A204.1 (cell line): ENCODE measurements around the gene RFTN1.

Source experiments
- FAIRE-seq: peaks from 2 replicates; lab custom pipeline; 2012; peaks lifted over from hg19 to GRCh38; lab: Jason Lieb, UNC

Gene RFTN1

DNA sequence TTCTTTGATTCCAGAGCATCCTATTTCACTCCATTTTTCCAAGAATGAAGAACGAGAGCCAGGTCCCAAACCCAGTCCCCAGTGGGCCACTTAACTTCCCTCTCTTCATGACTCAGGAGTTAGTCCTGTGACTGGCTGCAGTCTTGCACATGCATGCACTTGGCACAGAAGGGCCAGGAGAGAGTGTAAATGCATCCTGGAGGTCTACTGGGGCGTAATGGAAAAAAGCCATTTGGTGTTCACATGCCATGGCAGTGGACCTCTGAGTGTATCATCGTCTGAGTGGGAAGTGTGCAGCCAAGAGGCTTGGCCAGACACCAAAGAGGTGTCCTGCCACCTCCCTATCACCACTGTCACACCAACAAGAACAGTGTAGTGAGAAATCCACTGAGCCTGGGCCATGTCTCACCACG lies 15.1 kb upstream of the RFTN1 start:
- FAIRE-seq, result no peak

DNA sequence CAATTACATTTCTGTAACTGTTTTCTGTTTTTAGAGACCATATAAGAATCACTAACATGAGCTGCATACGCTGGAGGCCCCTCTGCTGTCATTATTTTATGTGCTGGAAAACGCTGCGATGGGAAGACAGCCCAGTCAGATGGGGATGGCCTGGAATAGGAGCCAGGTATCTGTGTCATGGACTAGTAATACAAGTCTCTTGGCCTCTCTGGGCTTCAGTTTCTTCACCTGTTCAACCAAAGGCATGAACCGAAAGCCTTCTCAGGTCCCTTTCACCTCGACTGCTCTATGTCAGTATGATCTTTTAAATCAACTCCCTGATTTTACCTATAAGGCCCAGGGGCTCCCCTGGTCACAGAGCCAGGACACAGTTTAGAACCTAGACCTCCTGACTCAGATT lies 14.6 kb upstream of the RFTN1 start:
- no peak for FAIRE-seq

DNA sequence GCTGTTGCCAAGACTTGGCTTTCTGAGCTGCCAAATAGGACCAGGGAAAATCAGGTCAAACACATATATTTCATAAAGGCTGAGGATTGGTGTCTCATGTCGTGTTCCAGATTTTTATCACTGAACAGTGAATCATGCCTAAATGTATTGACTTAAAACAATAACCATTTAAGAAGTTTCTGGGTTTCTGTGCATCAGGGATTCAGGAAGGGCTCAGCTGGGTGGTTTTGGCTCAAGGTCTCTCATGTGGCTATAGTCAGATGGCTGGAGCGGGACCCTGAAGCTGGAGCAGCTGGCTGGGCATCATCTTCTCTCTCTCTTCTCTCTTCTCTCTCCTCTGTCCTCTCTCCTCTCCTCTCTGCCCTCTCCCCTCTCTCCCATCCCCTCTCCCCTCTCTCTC lies 10.7 kb upstream of the RFTN1 start:
- FAIRE-seq, result no peak

DNA sequence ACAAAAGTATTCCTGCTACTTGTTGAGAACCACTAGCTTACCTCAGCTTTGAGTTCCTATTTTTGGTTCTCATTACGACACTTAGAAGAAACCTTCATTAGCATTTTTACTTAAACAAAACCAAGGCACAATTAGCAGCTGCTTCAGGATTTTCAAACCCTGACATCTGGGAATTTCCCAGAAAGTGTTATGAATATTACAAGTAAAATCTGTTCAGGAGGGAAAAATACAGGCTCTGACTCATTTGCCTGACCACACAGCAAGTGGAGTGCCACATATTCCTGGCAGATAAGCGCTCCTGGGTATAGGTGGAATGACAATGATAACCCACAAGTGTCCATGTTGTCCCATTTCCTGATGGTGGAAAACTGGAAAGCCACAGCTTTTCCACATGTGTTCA lies 10.3 kb upstream of the RFTN1 start:
- no peak for FAIRE-seq

DNA sequence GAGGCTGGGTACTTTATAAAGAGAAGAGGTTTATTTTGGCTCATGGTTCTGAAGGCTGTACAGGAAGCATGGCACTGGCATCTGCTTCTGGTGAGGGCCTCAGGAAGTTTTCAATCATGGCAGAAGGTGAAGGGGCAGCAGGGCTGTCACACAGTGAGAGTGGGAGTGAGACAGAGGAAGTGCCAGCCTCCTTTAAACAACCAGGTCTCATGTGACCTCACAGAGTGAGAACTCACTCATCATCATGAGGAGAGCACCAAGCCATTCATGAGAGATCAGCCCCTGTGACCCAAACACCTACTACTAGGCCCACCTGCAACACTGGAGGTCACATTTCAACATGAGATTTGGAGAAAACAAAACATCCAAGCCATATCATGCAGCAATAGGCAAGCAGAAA lies 9.3 kb upstream of the RFTN1 start:
- no peak for FAIRE-seq

DNA sequence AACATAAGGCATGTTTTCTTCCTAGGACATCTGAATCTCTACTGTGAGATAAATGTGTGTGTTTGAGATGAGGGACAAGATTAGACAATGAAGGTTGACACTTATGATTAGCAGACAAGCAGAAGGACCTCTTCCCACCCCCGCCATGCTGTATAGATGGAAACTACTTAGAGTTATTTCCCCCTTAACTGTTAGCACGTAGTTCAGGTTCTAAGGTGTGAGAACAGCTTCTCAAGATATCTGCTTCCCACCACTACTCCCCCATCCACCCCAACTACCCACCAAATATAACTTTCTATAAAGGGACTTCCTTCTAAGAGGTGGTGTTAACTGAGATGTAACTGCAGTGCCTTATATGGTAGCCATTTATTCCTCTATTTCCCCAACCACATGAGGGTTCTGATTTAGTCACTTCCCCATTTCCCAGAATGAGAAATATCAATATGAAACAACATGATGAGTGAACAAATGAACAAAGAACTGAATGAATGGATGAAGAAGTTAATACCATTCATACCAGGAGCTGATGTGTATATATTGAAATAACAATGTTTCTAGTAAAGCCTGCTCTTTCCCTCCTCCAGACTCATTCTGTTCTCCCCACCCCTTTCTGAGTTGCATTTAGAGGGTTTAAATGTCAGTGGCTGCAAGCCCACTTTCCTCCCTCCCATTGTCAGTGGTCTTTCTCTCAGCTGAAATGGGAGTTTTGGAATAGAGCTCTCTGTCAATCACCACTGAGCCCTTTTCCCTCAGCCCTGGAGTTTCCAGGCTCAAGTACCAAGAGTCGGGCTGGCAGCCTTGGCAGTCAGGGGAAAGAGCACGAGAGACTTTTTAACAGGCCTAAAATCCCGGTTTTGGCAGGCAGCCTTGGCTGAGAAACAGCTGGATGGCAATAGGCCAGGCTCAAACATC lies 7.7 kb upstream of the RFTN1 start:
- FAIRE-seq, result no peak

DNA sequence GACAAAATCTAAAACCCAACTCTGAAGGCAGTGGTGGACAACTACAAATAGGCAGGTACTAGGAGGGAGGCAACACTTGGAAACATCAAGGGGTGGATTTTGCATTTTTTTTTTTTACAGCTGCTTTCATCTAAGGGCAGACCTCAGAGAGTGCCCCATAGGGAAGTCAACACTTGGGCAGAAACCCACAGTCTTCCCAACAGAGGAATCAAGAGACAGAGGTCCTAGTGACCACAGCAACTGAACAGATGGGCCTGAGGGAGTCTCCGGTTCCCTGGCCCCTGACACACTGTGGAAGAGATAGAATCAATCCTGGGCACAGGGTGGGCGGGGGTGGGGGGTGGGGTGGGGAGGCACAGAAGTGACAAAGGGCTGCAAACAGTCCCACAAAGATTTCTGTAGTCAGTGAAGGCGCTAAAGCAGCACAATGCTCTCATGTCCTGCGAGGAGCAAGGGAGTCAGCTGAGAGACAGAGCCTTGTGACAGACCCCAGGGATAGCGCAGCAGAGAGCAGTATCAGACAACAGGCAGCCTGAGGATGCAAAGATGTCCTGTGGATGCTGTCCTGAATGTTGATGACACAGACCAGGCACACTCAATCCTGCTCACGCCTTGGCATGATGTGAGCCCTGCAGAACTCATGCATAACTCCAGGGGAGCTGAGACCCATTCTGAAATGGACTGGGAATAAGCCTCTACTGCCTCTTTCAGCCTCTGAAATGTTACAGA lies 6.9 kb upstream of the RFTN1 start:
- no peak for FAIRE-seq

DNA sequence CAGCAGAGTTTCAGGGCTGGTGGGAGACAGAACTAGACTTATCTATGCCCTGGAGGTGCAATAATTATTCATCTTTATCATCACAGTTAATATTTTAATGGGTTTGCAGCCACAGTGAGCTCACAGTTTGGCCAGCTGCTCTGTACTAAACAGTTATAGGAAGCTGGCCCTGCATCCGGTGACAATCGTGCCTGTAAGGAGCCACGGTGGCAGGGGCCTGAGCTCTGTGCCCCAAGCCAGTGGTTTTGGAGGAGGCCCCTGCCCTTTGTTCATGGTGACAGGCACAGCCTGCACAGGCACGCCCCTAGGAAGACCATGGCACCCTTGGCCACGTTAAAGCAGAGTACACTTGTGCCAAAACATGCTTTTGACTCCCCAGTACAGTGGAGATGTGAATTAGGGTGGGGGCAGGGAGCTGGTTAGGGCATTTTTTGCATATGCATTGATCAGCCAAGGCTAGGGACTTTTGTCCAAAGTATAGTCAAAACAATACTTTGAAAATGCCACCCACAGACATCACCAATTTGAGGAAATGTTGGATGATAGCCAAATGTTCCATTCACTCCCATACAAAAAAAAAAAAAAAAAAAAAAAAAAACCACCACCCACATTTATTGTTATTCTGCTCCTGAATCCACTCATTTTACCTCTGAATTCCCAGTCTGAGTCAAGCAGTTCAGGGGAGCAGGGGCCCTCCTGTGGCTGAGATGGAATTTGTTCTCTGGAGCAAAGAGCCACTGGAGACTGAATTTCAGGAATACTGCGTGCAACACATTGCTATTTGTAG lies 3.4 kb upstream of the RFTN1 start:
- no peak for FAIRE-seq

DNA sequence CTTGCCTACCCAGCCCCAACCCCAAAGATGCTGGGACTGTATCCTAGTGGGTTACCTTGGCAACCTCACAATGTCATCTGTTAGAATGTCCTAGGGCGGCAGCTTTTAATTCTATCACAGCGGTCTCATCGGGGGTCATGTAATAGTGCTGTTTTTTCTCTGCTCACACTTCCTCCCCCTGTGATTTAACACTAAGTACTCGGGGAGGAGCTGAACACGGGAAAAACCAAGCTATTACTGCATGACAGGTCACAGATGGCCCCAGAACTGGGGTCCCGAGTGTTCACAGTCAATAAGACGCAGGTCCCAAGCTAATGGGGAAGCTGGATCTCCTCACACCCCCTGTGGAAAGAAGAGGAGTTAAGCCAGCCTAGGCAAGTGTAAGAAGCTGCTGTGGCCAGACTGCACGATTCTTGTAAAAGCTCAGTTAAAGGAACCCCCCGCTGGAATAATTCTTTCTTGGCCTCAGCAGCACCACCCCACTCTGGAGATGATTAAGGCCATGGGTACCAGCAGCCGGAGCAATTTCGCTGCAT lies 2.5 kb upstream of the RFTN1 start:
- FAIRE-seq, result no peak

DNA sequence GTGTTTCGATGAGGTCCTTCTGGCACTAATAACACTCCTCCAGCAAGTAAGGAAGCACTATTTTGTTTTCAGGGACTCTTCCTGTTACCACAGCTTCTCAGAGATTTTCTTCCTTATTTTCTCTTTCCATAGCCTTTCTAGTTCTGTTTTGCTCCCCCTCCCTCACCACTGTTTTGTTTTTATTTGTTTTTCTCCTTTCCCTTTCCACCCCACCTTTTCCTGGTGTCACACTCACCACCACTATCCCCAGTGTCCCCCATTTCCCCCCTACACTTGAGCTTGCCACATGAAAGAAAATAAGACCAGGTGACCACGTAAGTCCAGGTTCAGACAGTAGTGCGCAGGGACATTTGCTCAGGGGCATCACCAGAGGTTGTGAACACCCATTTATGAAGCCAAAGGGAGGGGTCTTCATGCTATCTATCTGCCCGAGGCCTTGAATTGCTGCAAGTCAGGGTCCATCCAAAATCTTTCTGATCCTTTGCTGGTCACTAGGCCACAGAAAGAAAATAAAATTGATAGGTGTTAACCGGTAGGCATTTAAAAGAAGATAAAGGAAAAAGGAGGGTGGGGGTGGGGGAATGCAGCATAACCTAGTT lies 1.4 kb upstream of the RFTN1 start:
- no peak for FAIRE-seq

DNA sequence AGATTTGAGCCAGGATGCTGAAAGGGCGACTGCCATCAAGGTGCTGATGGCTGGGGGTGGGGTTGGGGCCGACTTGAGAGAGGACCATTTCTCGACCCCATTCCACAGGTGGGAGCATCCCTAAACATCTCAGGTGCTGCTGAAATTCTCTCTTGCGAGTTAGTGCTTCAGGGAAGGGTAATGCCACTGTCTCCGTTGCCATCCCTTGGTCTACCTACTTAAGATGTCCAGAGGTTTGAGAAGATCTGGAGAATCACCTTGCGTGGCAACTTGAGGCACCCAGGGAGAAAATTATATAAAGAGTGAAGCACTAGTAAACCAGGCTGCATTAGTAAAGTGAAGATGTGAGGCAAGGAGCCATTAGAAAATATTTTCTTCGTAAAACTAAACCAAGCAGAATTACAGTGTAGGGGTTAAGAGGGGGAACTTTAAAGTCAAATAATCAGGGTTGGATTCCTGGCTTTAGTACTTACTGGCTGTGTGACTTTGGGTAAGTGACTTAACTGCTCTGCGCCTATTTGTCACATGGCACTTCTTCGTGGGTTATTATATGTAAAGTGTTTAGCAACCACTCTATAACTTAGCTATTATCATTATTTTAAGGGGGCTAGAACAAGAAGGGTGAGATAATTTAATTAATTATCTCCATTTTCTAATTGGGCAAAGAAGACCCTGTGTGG lies 662 bp upstream of the RFTN1 start:
- no peak for FAIRE-seq

DNA sequence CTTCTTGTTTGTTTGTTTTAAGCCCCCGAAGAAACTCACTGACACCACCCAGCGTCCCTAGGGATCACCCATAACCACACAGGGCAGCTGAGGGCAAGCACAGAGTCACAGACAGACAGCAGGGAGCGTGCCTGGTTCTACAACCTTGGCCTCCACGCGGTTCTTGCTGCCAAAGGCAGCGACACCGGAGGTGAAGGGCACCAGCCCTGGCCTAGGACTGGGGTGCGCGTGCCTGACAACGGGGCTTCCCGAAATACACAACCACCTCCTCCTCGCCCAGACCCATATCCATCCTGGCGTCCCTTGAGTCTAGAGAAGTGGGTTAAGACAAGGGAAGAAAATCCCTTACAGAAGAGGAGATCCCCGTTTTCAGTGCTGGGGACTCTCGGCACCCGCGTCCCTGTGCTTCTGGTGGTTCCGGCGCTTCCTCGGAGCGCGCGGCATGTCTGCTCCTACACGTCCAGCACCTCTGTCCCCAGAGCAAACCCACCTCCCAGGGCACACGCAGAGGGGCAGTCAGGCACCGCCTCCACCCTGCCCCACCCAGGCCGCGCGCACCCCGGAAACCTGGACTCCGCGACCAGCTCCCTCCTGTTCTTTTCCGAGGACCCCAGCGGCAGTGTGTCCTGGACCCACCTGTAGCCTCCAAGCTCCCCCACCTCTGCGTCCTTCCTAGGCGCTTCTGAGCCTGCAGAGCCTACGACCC lies 911 bp downstream of the RFTN1 start:
- FAIRE-seq, result no peak

DNA sequence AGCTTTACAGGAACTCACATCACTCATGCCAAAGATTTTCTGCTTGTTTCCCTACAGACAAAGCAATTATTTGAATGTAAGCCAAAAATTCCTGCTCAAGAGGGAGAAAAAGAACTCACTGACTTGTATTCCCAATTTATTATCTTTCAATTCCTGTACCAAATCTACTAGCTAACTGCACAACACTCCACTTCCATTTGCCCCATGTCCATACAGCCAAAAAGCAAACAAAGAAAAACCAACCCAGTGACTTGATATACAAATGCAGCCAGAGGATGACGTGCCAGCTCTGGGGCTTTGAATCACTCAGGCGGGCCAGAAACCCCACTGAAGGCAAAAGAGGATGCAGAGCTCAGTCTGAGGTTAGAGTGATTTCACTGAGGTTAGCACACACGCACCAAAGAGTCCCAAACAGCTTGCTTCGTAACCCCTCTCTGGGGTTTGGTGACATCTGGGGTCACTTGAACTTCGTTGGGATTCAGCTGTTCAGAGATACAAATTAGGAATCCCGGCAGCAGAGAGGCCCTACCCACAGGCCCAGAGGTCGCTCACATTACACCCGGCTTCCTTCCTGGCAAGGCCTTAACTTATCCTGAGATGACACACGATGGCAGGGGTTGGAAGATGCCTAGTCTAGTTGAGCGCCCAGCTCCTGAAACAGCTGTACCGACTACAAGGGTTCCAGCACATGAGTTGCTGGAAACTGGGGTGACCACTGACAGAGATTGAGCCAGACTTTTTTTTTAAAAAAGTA lies 1.6 kb downstream of the RFTN1 start:
- no peak for FAIRE-seq

DNA sequence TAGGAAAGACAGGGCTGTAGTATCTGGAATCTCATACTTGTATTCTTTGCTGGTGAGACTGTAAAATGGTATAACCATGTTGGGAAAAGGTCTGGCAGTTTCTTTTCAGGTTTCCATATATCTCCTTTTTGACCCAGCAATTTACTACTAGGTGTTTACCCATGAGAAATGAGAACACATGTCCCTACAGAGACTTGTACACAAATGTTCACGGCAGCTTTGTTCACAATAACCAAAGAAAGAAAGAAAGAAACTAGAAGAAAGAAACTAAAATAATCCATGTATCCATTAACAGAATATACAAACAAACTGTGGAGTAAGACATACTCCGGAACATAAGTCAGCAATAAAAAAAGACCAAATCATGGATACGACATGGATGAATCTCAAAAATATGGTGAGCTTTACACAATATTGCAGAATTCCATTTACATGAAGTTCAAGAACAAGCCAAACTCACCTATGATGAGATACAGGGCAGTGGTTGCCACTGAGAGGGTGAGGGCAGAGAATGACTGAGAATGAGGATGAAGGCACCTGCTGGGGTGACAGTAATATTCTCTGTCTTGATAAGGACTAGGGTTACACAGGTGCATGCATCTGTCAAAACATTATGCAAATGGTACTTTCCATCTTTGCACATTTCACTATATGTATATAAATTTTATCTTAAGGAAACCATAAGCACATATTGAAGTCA lies 2.7 kb downstream of the RFTN1 start:
- no peak for FAIRE-seq

DNA sequence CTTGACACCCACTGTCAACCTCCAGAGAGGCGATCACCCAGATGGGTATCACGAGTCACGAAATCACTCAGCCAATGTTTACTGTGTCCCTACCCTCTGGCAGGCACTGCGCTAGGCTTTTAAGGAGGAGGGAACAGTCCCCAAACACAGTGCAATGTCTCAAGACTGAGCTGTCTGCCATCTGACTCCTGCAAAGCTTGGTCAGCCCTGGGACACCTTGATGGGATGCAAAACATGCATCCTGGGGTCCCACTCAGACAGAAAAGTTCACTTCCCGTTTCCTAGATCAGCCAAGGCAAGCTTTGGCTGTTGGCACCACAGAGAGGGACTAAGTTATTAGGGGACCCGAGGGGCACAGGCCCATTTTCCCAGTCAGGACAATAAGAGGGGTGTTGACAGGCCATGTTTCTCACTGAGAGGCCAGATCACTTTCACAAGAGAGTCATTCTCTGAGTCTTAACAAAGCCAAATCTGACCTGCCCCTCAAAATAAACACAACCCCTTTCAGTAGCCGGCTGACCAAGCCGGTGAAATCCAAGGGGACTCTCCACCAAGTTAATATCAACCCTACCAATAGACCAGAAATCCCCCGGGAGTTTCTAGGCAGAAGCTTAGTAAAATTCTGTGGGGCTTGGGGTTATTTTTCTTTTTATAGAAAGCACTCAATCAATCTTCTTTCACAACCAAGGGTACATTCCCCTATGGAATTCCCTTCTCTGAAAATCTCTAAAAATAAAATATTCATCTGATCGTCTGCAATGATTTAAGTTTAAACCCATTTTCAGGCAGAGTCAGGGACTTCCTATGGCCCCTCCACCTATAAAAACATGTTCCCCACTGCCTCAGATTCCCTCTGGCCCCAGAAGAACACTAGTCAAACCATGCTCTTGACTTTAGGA lies 3.5 kb downstream of the RFTN1 start:
- no peak for FAIRE-seq

DNA sequence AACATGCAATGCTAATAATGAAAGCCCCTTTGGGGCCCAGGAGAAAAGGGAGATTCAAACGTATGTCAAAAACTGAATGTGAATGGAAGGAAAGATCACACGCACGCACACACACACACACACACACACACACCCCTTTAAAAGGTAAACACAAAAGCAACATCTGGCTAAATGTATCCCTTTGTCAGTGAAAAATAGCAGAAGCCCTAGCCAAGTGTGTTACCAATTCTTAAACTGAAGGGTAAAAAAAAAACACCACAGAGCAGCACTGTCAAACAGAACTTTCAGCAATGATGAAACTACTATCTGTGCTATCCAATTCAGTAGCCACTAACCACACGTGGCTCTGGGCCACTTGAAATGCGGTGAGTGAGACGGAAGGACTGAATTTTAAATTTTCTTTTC lies 4.9 kb downstream of the RFTN1 start:
- no peak for FAIRE-seq

DNA sequence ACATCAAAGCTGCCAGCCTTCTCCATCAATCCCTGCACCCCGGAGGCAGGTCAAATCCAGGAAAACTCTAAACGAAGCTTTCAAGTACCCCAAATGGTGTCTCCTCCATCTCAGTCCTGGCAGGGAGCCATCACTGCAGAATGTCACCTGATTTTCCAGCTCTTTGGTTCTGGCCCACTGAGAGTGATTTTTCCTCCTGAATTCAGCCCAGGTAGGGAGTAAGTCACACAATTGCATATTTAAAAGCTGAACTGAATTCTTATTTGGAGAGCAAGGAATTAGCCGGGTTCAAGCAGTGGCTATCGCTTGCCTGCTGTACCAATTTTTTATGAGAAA lies 5.3 kb downstream of the RFTN1 start:
- no peak for FAIRE-seq

DNA sequence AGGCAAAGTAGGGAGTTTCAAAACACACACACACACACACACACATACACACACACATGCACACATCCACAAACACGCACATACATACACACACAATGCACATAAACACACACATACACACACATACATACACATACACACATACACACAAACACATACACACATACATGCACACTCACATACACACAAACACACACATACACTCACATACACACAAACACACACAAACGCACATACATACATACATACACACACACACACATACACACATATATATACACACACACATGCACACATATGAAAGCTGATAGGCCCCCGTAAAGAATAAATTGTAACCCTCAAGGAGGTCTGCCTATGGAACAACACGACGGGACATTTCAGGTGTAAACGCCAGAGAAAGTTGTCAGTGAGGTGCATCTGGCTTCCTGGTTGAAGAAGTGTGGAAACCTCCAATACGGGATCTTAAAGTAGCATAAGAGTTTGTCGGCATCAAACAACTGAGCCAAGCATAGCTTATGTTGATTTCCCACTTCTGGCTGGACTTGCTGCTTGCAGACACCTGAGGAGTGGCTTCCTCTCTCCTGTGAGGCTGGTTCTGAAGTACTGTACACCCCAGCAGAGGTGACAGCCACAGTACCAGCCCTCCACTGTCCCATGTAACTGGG lies 5.8 kb downstream of the RFTN1 start:
- no peak for FAIRE-seq
